Keratinocyte (primary cell): ENCODE data around the gene LRRC47. TPM values are rescaled to one million over a fixed set of nuclear protein-coding genes. Genes with fewer than 3 reads are reported as not detected.

ENCODE experiments used
- DNase-seq: peaks from one replicate; pipeline ENCODE4 v3.0.0-alpha.2; 2011; ENCODE audit warnings: low read depth, missing footprints, low spot score
- FAIRE-seq: peaks from 2 replicates; lab custom pipeline; 2011; peaks lifted over from hg19 to GRCh38; lab: Jason Lieb, UNC
- H2AFZ ChIP-seq: 2 replicates; pipeline ENCODE4 v1.6.0; 2012; ENCODE audit warnings: low read length, control low read depth, inconsistent platforms; ENCODE audit not compliant: control insufficient read depth
- H3K27ac ChIP-seq: 2 replicates; pipeline ENCODE4 v1.5.1; 2011; ENCODE audit warnings: low read length; ENCODE audit not compliant: control insufficient read depth, insufficient read depth
- H3K27me3 ChIP-seq: 3 replicates; pipeline ENCODE4 v1.6.0; 2011; ENCODE audit warnings: low read length; ENCODE audit not compliant: control insufficient read depth, insufficient read depth; ENCODE audit errors: extremely low read depth
- H3K36me3 ChIP-seq, 2 experiments: 2 replicates in 1 of 2; 3 replicates in 1 of 2; pipeline ENCODE4 v1.5.1; 2011; ENCODE audit warnings: low read length in 2 of 2, mild to moderate bottlenecking in 1 of 2; ENCODE audit not compliant: control insufficient read depth in 2 of 2, insufficient read depth in 2 of 2; ENCODE audit errors: extremely low read depth in 1 of 2
- H3K4me1 ChIP-seq: 3 replicates; pipeline ENCODE4 v1.5.1; 2011; ENCODE audit warnings: low read length; ENCODE audit not compliant: control insufficient read depth, insufficient read depth; ENCODE audit errors: extremely low read depth
- H3K4me2 ChIP-seq: 3 replicates; pipeline ENCODE4 v1.6.0; 2011; ENCODE audit warnings: low read depth, low read length; ENCODE audit not compliant: control insufficient read depth, insufficient read depth; ENCODE audit errors: extremely low read depth
- H3K4me3 ChIP-seq, 3 experiments: fragments of 200-600 bp in 1 of 3; sonication (generic) in 1 of 3; 2 replicates in 2 of 3; 3 replicates in 1 of 3; pipeline ENCODE4 v1.5.1; 2011 to 2016; ENCODE audit warnings: low read length in 3 of 3, mild to moderate bottlenecking in 3 of 3, control low read depth in 2 of 3, inconsistent platforms in 1 of 3, low read depth in 1 of 3, mixed read lengths in 1 of 3, mixed run types in 1 of 3, moderate library complexity in 1 of 3; ENCODE audit not compliant: control insufficient read depth in 2 of 3, insufficient read depth in 2 of 3; ENCODE audit errors: extremely low read depth in 1 of 3
- H3K79me2 ChIP-seq: 2 replicates; pipeline ENCODE4 v1.6.0; 2012; ENCODE audit warnings: low read length; ENCODE audit not compliant: control insufficient read depth, insufficient read depth
- H3K9ac ChIP-seq: 3 replicates; pipeline ENCODE4 v1.6.0; 2011; ENCODE audit warnings: low read length; ENCODE audit not compliant: control insufficient read depth, insufficient read depth; ENCODE audit errors: extremely low read depth
- H3K9me1 ChIP-seq: 3 replicates; pipeline ENCODE4 v1.6.0; 2011; ENCODE audit warnings: low read length; ENCODE audit not compliant: control insufficient read depth, insufficient read depth; ENCODE audit errors: extremely low read depth
- H3K9me3 ChIP-seq: 2 replicates; pipeline ENCODE4 v1.5.1; 2012; ENCODE audit warnings: low read depth, low read length; ENCODE audit not compliant: control insufficient read depth
- H4K20me1 ChIP-seq: 3 replicates; pipeline ENCODE4 v1.6.0; 2011; ENCODE audit warnings: low read length; ENCODE audit not compliant: control insufficient read depth, insufficient read depth; ENCODE audit errors: extremely low read depth
- EZH2 ChIP-seq: IDR thresholded peaks from one replicate; pipeline ENCODE4 v1.6.1; 2012; ENCODE audit warnings: inconsistent platforms, mild to moderate bottlenecking, low read length, moderate library complexity
- dilution Hi-C: fragments of 300-500 bp; cut with MboI; formaldehyde crosslinking; loops from one replicate; pipeline ENCODE4 v1.7.0; 2020; ENCODE audit warnings: low sequenced_read_pairs; ENCODE audit not compliant: extremely low pct_ligation_motif_present
- polyA plus RNA-seq, 5 experiments: library from polyadenylated mRNA; depleted of rRNA in 3 of 5; stranded (reverse) in 3 of 5; stranded (forward) in 1 of 5; unstranded in 1 of 5; fragments of >200 nt; gene quantifications; 1 replicate in 1 of 5; 2 replicates in 3 of 5; 3 replicates in 1 of 5; pipeline versions ENCODE4 v1.2.1 to v1.2.3, GENCODE V29; 2011 to 2012; ENCODE audit warnings: missing spikeins in 2 of 5, low read depth in 1 of 5, low replicate concordance in 1 of 5
- small RNA-seq, 3 experiments: library from RNA; depleted of rRNA; stranded (forward); fragments of <200 nt; gene quantifications; one replicate each; pipeline ENCODE3, GENCODE V24; 2012; ENCODE audit warnings: low read depth in 3 of 3, low replicate concordance in 1 of 3; ENCODE audit not compliant: insufficient read length in 3 of 3
- TF ChIP-seq, protein P1 (sequence below), 3 experiments: IDR thresholded peaks in 1 of 3; conservative IDR thresholded peaks in 1 of 3; optimal IDR thresholded peaks in 1 of 3; 2 replicates in 2 of 3; 3 replicates in 1 of 3; pipeline versions ENCODE3 to v1.5.1; 2011; ENCODE audit warnings: low read length in 3 of 3, mild to moderate bottlenecking in 3 of 3, moderate library complexity in 2 of 3, control low read depth in 1 of 3, inconsistent platforms in 1 of 3; ENCODE audit not compliant: insufficient read depth in 2 of 3; ENCODE audit errors: extremely low read depth in 1 of 3

Gene LRRC47
- polyA plus RNA-seq, 1 donor (not counting 4 experiments of a cell fraction or from before 2014, with no cell fraction given) = 40.1 TPM

DNA sequence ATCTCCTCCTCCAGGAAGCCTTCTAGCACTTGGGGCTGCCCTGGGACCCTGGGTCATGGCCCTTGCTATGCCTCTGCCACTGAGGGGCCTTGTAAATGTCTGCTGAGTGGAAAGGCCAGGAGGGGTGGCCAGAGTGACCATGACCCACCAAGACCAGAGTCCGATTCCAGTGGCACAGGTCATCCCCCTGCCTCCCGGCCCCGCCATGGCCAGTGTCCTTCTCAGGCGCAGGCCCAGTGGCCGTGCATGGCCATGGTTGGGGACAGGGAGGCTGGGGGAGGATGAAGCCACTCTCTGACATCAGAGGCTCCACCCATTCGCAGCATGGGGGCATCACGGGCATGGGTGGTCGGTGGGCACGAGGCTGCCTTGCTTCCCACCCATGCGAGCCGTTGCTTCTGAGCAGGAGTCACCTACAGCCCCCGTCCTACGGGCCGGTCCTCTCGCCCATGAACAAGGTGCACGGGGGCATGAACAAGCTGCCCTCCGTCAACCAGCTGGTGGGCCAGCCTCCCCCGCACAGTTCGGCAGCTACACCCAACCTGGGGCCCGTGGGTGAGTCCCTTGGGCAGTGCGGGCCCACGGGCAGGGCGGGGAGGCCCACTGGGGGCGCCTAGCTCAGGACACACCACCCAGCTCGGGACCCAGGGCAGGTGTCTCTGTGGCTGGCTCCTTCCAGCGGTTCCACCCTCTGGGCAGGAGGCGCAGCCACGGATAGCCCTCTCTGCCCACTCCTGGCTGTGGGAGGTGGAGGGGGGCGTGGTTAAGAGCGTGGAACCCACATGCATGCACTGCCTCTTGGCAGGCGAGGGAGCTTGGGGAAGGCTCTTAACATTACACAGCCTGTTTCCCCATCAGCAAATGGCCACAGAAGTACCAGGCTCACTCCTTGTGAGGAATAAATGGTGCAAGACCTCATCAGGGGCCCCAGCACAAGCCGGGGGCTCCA is 66.4 kb downstream of the LRRC47 start:
- TF ChIP-seq, protein P1, sequence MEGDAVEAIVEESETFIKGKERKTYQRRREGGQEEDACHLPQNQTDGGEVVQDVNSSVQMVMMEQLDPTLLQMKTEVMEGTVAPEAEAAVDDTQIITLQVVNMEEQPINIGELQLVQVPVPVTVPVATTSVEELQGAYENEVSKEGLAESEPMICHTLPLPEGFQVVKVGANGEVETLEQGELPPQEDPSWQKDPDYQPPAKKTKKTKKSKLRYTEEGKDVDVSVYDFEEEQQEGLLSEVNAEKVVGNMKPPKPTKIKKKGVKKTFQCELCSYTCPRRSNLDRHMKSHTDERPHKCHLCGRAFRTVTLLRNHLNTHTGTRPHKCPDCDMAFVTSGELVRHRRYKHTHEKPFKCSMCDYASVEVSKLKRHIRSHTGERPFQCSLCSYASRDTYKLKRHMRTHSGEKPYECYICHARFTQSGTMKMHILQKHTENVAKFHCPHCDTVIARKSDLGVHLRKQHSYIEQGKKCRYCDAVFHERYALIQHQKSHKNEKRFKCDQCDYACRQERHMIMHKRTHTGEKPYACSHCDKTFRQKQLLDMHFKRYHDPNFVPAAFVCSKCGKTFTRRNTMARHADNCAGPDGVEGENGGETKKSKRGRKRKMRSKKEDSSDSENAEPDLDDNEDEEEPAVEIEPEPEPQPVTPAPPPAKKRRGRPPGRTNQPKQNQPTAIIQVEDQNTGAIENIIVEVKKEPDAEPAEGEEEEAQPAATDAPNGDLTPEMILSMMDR (optimal IDR thresholded peaks at IDR 0.05 in 1 of 3, IDR thresholded peaks at IDR 0.05 in 1 of 3, conservative IDR thresholded peaks at IDR 0.05 in 1 of 3; ENCODE audit: extremely low read depth in 1 of 3, insufficient read depth in 2 of 3, low read length in 3 of 3) = no peak
- TF ChIP-seq EZH2 = no peak
- H3K4me1 ChIP-seq = no peaks in the 10 kb centered on the region
- dilution Hi-C loops = no loop called here
- H3K9ac ChIP-seq = no peak overlapping the region
- H3K4me3 ChIP-seq = no peak overlapping the region
- H3K9me3 ChIP-seq = no peaks in the 10 kb centered on the region
- H3K36me3 ChIP-seq = peaks cover 0 to 3% of the 10 kb centered on the region in 2 experiments
- no peak overlapping the region for H3K27ac ChIP-seq
- DNase-seq = no peak
- no peaks in the 10 kb centered on the region for H3K79me2 ChIP-seq
- no peak overlapping the region for H3K4me2 ChIP-seq
- no peaks in the 10 kb centered on the region for H3K27me3 ChIP-seq
- no peaks in the 10 kb centered on the region for H4K20me1 ChIP-seq
- no peaks in the 10 kb centered on the region for H3K9me1 ChIP-seq
- FAIRE-seq = no peak
- H2AFZ ChIP-seq = no peak overlapping the region

Small RNAs within 50 kb of the gene (small RNA-seq; reads per million reads assigned to genes)
- gene RF02197 (0 reads per million in 3 experiments), gene RN7SL574P (0 reads per million in 3 experiments)

Other genes with a start within 250 kb of the LRRC47 start
- gene MEGF6, start 185.0 kb downstream of the LRRC47 start, polyA plus RNA-seq = 0.24 to 0.71 TPM (median 0.42 TPM) in 3 replicates
- gene TPRG1L, start 171.5 kb downstream of the LRRC47 start, polyA plus RNA-seq = 57.4 to 83.0 TPM (median 68.1 TPM) in 3 replicates
- gene WRAP73, start 146.4 kb downstream of the LRRC47 start, polyA plus RNA-seq = 16.6 to 24.9 TPM (median 18.9 TPM) in 3 replicates
- gene TP73, start 144.0 kb downstream of the LRRC47 start, polyA plus RNA-seq = 0.10 to 0.23 TPM (median 0.14 TPM) in 3 replicates
- gene CCDC27, start 44.0 kb downstream of the LRRC47 start, polyA plus RNA-seq = not detected in 3 replicates
- 0.79 to 1.3 TPM (median 1.0 TPM) in 3 replicates for gene SMIM1, start 23.7 kb downstream of the LRRC47 start, polyA plus RNA-seq
- 19.6 to 42.6 TPM (median 35.7 TPM) in 3 replicates for gene CEP104, start 60.7 kb upstream of the LRRC47 start, polyA plus RNA-seq
- gene DFFB, start 61.0 kb upstream of the LRRC47 start, polyA plus RNA-seq = 3.6 to 5.2 TPM (median 4.5 TPM) in 3 replicates
- 21.8 to 34.3 TPM (median 26.8 TPM) in 3 replicates for gene C1orf174, start 103.8 kb upstream of the LRRC47 start, polyA plus RNA-seq